Parathyroid adenoma (tissue), 2 donors: Measurements from ENCODE around the gene ID1.

Experiments
- H2AFZ ChIP-seq: fragments of 300-600 bp; sonication (generic); one replicate; pipeline ENCODE4 v1.7.0; 2017; ENCODE audit warnings: antibody characterized with exemption, mild to moderate bottlenecking
- H3K27ac ChIP-seq: fragments of 300-600 bp; sonication (generic); one replicate; pipeline ENCODE4 v1.7.0; 2017
- H3K27me3 ChIP-seq: fragments of 300-600 bp; sonication (generic); one replicate; pipeline ENCODE4 v1.7.0; 2017; ENCODE audit warnings: low read length; ENCODE audit not compliant: control insufficient read depth, insufficient read depth
- H3K36me3 ChIP-seq: fragments of 300-600 bp; sonication (generic); one replicate; pipeline ENCODE4 v1.7.0; 2017; ENCODE audit warnings: low read length; ENCODE audit not compliant: control insufficient read depth, insufficient read depth
- H3K4me1 ChIP-seq: fragments of 300-600 bp; sonication (generic); one replicate; pipeline ENCODE4 v1.7.0; 2017; ENCODE audit warnings: control low read depth
- H3K4me2 ChIP-seq: fragments of 300-600 bp; sonication (generic); one replicate; pipeline ENCODE4 v1.7.0; 2017; ENCODE audit warnings: low read length
- H3K4me3 ChIP-seq: fragments of 300-600 bp; sonication (generic); one replicate; pipeline ENCODE4 v1.7.0; 2017; ENCODE audit warnings: low read depth, low read length
- H3K79me2 ChIP-seq: fragments of 300-600 bp; sonication (generic); one replicate; pipeline ENCODE4 v1.7.0; 2017; ENCODE audit warnings: control low read depth
- H3K9ac ChIP-seq: fragments of 300-600 bp; sonication (generic); one replicate; pipeline ENCODE4 v1.7.0; 2017; ENCODE audit warnings: mild to moderate bottlenecking
- H3K9me3 ChIP-seq: fragments of 300-600 bp; sonication (generic); one replicate; pipeline ENCODE4 v1.7.0; 2017; ENCODE audit warnings: low read length; ENCODE audit not compliant: control insufficient read depth
- CTCF ChIP-seq: fragments of 300-600 bp; sonication (generic); IDR thresholded peaks from one replicate; pipeline ENCODE4 v1.7.0; 2017; ENCODE audit warnings: antibody characterized with exemption, mild to moderate bottlenecking
- donor health status: primary hyperparathyroidism.

ID1 gene

DNA sequence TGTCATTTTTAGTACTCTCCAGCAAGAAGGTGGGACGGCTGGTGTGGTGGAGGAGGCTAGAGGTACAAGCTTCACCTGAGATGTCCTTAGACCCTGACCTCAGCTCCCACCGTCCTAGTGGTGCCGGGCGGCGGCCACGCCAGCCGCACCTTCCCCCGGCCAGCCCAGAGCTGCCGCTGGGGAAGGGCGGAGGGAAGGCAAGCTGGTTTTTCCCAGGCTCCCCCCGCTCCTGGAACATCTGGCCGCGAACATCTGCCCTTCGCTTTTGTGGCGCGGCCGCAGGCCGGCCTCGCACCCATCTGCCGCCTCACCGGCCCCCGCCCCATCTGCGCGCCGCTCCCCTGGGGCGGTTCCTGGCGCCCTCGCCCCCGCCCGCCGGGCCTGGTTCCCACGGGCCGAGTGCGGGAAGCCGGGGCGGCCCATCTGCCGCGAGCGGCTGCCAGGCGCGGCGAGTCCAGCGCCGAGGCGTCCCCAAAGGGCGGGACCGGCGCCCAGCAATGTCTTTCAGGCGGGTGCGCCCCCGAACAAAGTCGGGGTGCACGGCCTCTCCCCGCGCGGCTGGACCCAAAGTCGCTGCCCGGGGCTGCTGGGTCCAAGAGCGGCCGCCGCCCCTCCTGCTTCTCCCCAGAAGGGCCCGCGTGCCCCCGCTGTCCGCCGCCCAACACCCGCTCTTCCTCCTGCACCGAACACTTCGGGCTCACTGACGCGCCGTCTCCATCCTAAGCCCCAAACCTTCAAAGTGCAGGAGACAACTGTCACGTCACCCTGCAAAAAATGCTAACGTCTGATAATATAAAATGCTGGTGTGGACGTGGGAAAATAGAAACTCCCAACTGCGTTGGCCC lies 17.3 kb upstream of the ID1 start:
- no peak overlapping the region for H3K9ac ChIP-seq
- peak overlapping the region; percentile 75 for H2AFZ ChIP-seq
- H3K27ac ChIP-seq, result peak overlapping the region; percentile 55

DNA sequence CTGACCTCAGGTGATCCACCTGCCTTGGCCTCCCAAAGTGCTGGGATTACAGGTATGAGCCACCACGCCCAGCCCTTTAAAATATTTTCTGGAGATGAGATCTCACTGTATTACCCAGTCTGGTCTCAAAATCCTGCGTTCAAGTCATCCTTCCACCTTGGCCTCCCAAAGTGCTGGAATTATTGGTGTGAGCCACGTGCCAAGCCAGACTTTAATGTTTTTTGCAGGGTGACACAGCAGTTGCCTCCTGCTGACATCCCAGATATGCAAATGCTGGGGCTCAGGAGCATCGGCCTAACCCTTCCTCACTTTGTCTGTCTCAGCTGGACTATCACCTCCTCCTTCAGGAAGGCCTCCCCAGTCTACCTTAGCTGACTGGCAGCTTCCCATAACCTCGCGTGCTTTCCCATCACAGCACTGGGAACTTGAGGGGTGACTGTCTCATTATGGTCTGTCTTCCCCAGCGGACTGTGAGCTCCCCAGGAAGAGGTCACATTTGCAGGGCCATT lies 14.3 kb upstream of the ID1 start:
- no peak for TF ChIP-seq CTCF
- no peak overlapping the region for H3K27ac ChIP-seq

More for the DNA sequence above, 17.3 kb upstream of the ID1 start:
- no peaks in the 10 kb centered on the region for H3K36me3 ChIP-seq
- H3K27me3 ChIP-seq, result no peaks in the 10 kb centered on the region
- no peaks in the 10 kb centered on the region for H3K4me1 ChIP-seq
- H3K9me3 ChIP-seq, result no peaks in the 10 kb centered on the region
- no peaks in the 10 kb centered on the region for H3K79me2 ChIP-seq
- H3K4me2 ChIP-seq, result peak overlapping the region; percentile 84
- peak overlapping the region; percentile 41 for H3K4me3 ChIP-seq
- TF ChIP-seq CTCF, result no peak

GRCh38 chr20:31593221-31594001 lies 11.7 kb upstream of the ID1 start:
- no peak for TF ChIP-seq CTCF
- H3K27ac ChIP-seq, result no peak overlapping the region
- no peaks in the 10 kb centered on the region for H3K4me1 ChIP-seq
- H3K79me2 ChIP-seq, result no peaks in the 10 kb centered on the region
- H3K36me3 ChIP-seq, result no peaks in the 10 kb centered on the region
- H3K27me3 ChIP-seq, result no peaks in the 10 kb centered on the region
- no peak overlapping the region for H2AFZ ChIP-seq
- H3K4me3 ChIP-seq, result no peak overlapping the region
- no peak overlapping the region for H3K4me2 ChIP-seq
- H3K9me3 ChIP-seq, result no peaks in the 10 kb centered on the region
- H3K9ac ChIP-seq, result no peak overlapping the region

More for the DNA sequence above, 14.3 kb upstream of the ID1 start:
- no peaks in the 10 kb centered on the region for H3K36me3 ChIP-seq
- H3K79me2 ChIP-seq, result no peaks in the 10 kb centered on the region
- H3K9ac ChIP-seq, result no peak overlapping the region
- H3K9me3 ChIP-seq, result no peaks in the 10 kb centered on the region
- no peak overlapping the region for H3K4me2 ChIP-seq
- H3K4me1 ChIP-seq, result no peaks in the 10 kb centered on the region
- no peaks in the 10 kb centered on the region for H3K27me3 ChIP-seq
- no peak overlapping the region for H3K4me3 ChIP-seq
- no peak overlapping the region for H2AFZ ChIP-seq

- Histone ChIP-seq H3K4me2 (no peak overlapping the region), H3K27ac (no peak overlapping the region), H3K4me1 (no peaks in the 10 kb centered on the region), H3K4me3 (no peak overlapping the region), H3K9me3 (no peaks in the 10 kb centered on the region), H2AFZ (no peak overlapping the region), H3K36me3 (no peaks in the 10 kb centered on the region), H3K79me2 (no peaks in the 10 kb centered on the region), H3K9ac (no peak overlapping the region), H3K27me3 (no peaks in the 10 kb centered on the region)
- TF ChIP-seq CTCF, result no peak
These were observed 11.0 kb upstream of the ID1 start for GRCh38 chr20:31594002-31594557.
